ENCODE data around the gene ZBED3. TPM values are rescaled to one million over a fixed set of nuclear protein-coding genes. Genes with fewer than 3 reads are reported as not detected.

The ZBED3 gene
- total RNA-seq, 5 donors from 2014 or later (not counting 1 experiment from before 2014, with no cell fraction given): 2.9 to 5.1 (median 4.3) TPM

- no peak overlapping the region for H3K4me3 Mint-ChIP-seq
- Histone ChIP-seq H3K4me1 (ENCODE audit: control insufficient read depth in 1 of 2, extremely low read depth in 1 of 2, insufficient read depth in 2 of 2, low read length in 2 of 2) (no peaks in the 10 kb centered on the region), H3K36me3 (ENCODE audit: control insufficient read depth in 2 of 2, extremely low read depth in 1 of 2, insufficient read depth in 1 of 2, low read length in 1 of 2) (no peaks in the 10 kb centered on the region), H3K4me3 (ENCODE audit: control insufficient read depth in 1 of 2, extremely low read depth in 1 of 2, low read length in 1 of 2) (no peak overlapping the region), H3K27ac (ENCODE audit: low read length) (no peak overlapping the region), H3K9me3 (no peaks in the 10 kb centered on the region), H3K27me3 (replicated peaks in 1 of 2; ENCODE audit: control insufficient read depth in 2 of 2, extremely low read depth in 1 of 2, insufficient read depth in 2 of 2, low read length in 1 of 2) (no peaks in the 10 kb centered on the region)
- no peak for DNase-seq
- ChIA-PET CTCF (no interaction called here), POLR2A (interaction anchor here in 1 of 2 donors (0.6 kb wide), 1 partner anchor 261 kb away, joined by 5 read pairs; no protein-coding TSS in a partner anchor)
- ATAC-seq (replicated peaks in 1 of 4): no peak
- H3K27me3 Mint-ChIP-seq: no peaks in the 10 kb centered on the region
- no peaks in the 10 kb centered on the region for H3K36me3 Mint-ChIP-seq
- H3K27ac Mint-ChIP-seq: no peak overlapping the region
- no peaks in the 10 kb centered on the region for H3K9me3 Mint-ChIP-seq
- H3K4me1 Mint-ChIP-seq: no peaks in the 10 kb centered on the region
- 81% methylated on average over 4 of the region's 7 CpGs for WGBS (ENCODE audit: insufficient coverage)
These were observed 15.5 kb upstream of the ZBED3 start for GRCh38 chr5:77102549-77102948.

GRCh38 chr5:77101298-77101697 is 14.2 kb upstream of the ZBED3 start:
- no peak overlapping the region for H3K4me3 Mint-ChIP-seq
- DNase-seq (no peak), ATAC-seq (replicated peaks in 1 of 4) (no peak)
- Histone ChIP-seq H3K4me1 (ENCODE audit: control insufficient read depth in 1 of 2, extremely low read depth in 1 of 2, insufficient read depth in 2 of 2, low read length in 2 of 2) (no peaks in the 10 kb centered on the region), H3K27me3 (replicated peaks in 1 of 2; ENCODE audit: control insufficient read depth in 2 of 2, extremely low read depth in 1 of 2, insufficient read depth in 2 of 2, low read length in 1 of 2) (no peaks in the 10 kb centered on the region), H3K4me3 (ENCODE audit: control insufficient read depth in 1 of 2, extremely low read depth in 1 of 2, low read length in 1 of 2) (no peak overlapping the region), H3K9me3 (no peaks in the 10 kb centered on the region), H3K36me3 (ENCODE audit: control insufficient read depth in 2 of 2, extremely low read depth in 1 of 2, insufficient read depth in 1 of 2, low read length in 1 of 2) (no peaks in the 10 kb centered on the region), H3K27ac (ENCODE audit: low read length) (no peak overlapping the region)
- no peaks in the 10 kb centered on the region for H3K9me3 Mint-ChIP-seq
- ChIA-PET POLR2A (no interaction called here), CTCF (interaction anchor here in 1 of 2 donors (0.6 kb wide), 1 partner anchor 18 kb away, joined by 4 read pairs; no protein-coding TSS in a partner anchor)
- WGBS (ENCODE audit: insufficient coverage): 90% methylated on average over 2 of the region's 4 CpGs
- no peaks in the 10 kb centered on the region for H3K36me3 Mint-ChIP-seq
- H3K27ac Mint-ChIP-seq: no peak overlapping the region
- H3K4me1 Mint-ChIP-seq: no peaks in the 10 kb centered on the region
- peaks cover 0 to 3% of the 10 kb centered on the region in 2 donors for H3K27me3 Mint-ChIP-seq

- ChIA-PET CTCF (no interaction called here), POLR2A (no interaction called here)
- no peaks in the 10 kb centered on the region for H3K4me1 ChIP-seq (ENCODE audit: control insufficient read depth in 1 of 2, extremely low read depth in 1 of 2, insufficient read depth in 2 of 2, low read length in 2 of 2)
- no peak overlapping the region for H3K4me3 ChIP-seq (ENCODE audit: control insufficient read depth in 1 of 2, extremely low read depth in 1 of 2, low read length in 1 of 2)
- no peaks in the 10 kb centered on the region for H3K9me3 ChIP-seq
- Mint-ChIP-seq H3K27me3 (peaks cover 0 to 3% of the 10 kb centered on the region in 2 donors), H3K4me1 (no peaks in the 10 kb centered on the region), H3K27ac (no peak overlapping the region), H3K36me3 (no peaks in the 10 kb centered on the region), H3K4me3 (no peak overlapping the region), H3K9me3 (no peaks in the 10 kb centered on the region)
- 66% methylated on average over 3 of the region's 4 CpGs for WGBS (ENCODE audit: insufficient coverage)
- H3K27me3 ChIP-seq (replicated peaks in 1 of 2; ENCODE audit: control insufficient read depth in 2 of 2, extremely low read depth in 1 of 2, insufficient read depth in 2 of 2, low read length in 1 of 2): no peaks in the 10 kb centered on the region
- H3K36me3 ChIP-seq (ENCODE audit: control insufficient read depth in 2 of 2, extremely low read depth in 1 of 2, insufficient read depth in 1 of 2, low read length in 1 of 2): no peaks in the 10 kb centered on the region
- H3K27ac ChIP-seq (ENCODE audit: low read length): no peak overlapping the region
- DNase-seq: no peak
- no peak for ATAC-seq (replicated peaks in 1 of 4)
These were observed 8.1 kb upstream of the ZBED3 start for GRCh38 chr5:77095189-77095588.

- H3K4me3 Mint-ChIP-seq: peak overlapping the region; percentile 80 to 92 (median 86)
- H3K36me3 ChIP-seq (ENCODE audit: control insufficient read depth in 2 of 2, extremely low read depth in 1 of 2, insufficient read depth in 1 of 2, low read length in 1 of 2): no peaks in the 10 kb centered on the region
- ChIA-PET CTCF (interaction anchor here (0.5 to 1.1 kb wide), 6 partner anchors 10 to 1104 kb away, joined by 3 to 7 read pairs (median 6); no protein-coding TSS in a partner anchor), POLR2A (no interaction called here)
- H3K27ac ChIP-seq (ENCODE audit: low read length): no peak overlapping the region
- ATAC-seq (replicated peaks in 1 of 4) (peak in 3 of 4 experiments; percentile 25 to 31 (median 28)), DNase-seq (peak in 1 of 35 experiments; percentile 5)
- H3K4me1 ChIP-seq (ENCODE audit: control insufficient read depth in 1 of 2, extremely low read depth in 1 of 2, insufficient read depth in 2 of 2, low read length in 2 of 2): peaks cover 2 to 19% of the 10 kb centered on the region in 2 experiments
- peaks cover 3% of the 10 kb centered on the region in 2 donors for H3K27me3 Mint-ChIP-seq
- peak overlapping the region; percentile 70 to 77 for H3K4me3 ChIP-seq (ENCODE audit: control insufficient read depth in 1 of 2, extremely low read depth in 1 of 2, low read length in 1 of 2)
- H3K9me3 ChIP-seq: no peaks in the 10 kb centered on the region
- peak overlapping the region in 1 of 2 donors; percentile 89 for H3K27ac Mint-ChIP-seq
- H3K36me3 Mint-ChIP-seq: no peaks in the 10 kb centered on the region
- H3K27me3 ChIP-seq (replicated peaks in 1 of 2; ENCODE audit: control insufficient read depth in 2 of 2, extremely low read depth in 1 of 2, insufficient read depth in 2 of 2, low read length in 1 of 2): peaks cover 0 to 16% of the 10 kb centered on the region in 2 experiments
- H3K4me1 Mint-ChIP-seq: peaks cover 7 to 16% (median 13%) of the 10 kb centered on the region in 3 donors
- 64% methylated on average over 10 of the region's 16 CpGs for WGBS (ENCODE audit: insufficient coverage)
- H3K9me3 Mint-ChIP-seq: peaks cover 0 to 3% (median 0%) of the 10 kb centered on the region in 3 donors
These were observed 588 bp upstream of the ZBED3 start for GRCh38 chr5:77087484-77088261.

GRCh38 chr5:77086368-77086688 is 757 bp downstream of the ZBED3 start:
- peaks cover 0 to 16% of the 10 kb centered on the region in 2 experiments for H3K27me3 ChIP-seq (replicated peaks in 1 of 2; ENCODE audit: control insufficient read depth in 2 of 2, extremely low read depth in 1 of 2, insufficient read depth in 2 of 2, low read length in 1 of 2)
- H3K4me3 ChIP-seq (ENCODE audit: control insufficient read depth in 1 of 2, extremely low read depth in 1 of 2, low read length in 1 of 2): peak overlapping the region; percentile 70 to 77
- H3K27ac Mint-ChIP-seq: no peak overlapping the region
- peak overlapping the region; percentile 5 for H3K27ac ChIP-seq (ENCODE audit: low read length)
- H3K36me3 Mint-ChIP-seq: peaks cover 4% of the 10 kb centered on the region
- peaks cover 7 to 16% (median 13%) of the 10 kb centered on the region in 3 donors for H3K4me1 Mint-ChIP-seq
- H3K4me1 ChIP-seq (ENCODE audit: control insufficient read depth in 1 of 2, extremely low read depth in 1 of 2, insufficient read depth in 2 of 2, low read length in 2 of 2): peaks cover 2 to 19% of the 10 kb centered on the region in 2 experiments
- H3K36me3 ChIP-seq (ENCODE audit: control insufficient read depth in 2 of 2, extremely low read depth in 1 of 2, insufficient read depth in 1 of 2, low read length in 1 of 2): no peaks in the 10 kb centered on the region
- peaks cover 0 to 3% (median 0%) of the 10 kb centered on the region in 3 donors for H3K9me3 Mint-ChIP-seq
- ChIA-PET POLR2A (no interaction called here), CTCF (interaction anchor here in 1 of 2 donors (0.9 to 1.2 kb wide), 3 partner anchors 8 to 70 kb away, joined by 4 to 5 read pairs (median 5); no protein-coding TSS in a partner anchor)
- no peaks in the 10 kb centered on the region for H3K9me3 ChIP-seq
- peak overlapping the region; percentile 80 to 92 (median 86) for H3K4me3 Mint-ChIP-seq
- ATAC-seq (replicated peaks in 1 of 4) (peak in 1 of 4 experiments; percentile 27), DNase-seq (no peak)
- 58% methylated on average over 3 of the region's 6 CpGs for WGBS (ENCODE audit: insufficient coverage)
- peaks cover 3% of the 10 kb centered on the region in 2 donors for H3K27me3 Mint-ChIP-seq

- Mint-ChIP-seq H3K9me3 (no peaks in the 10 kb centered on the region), H3K36me3 (peaks cover 4% of the 10 kb centered on the region), H3K27me3 (peaks cover 0 to 3% of the 10 kb centered on the region in 2 donors), H3K27ac (no peak overlapping the region), H3K4me1 (peaks cover 7 to 16% (median 11%) of the 10 kb centered on the region in 3 donors), H3K4me3 (no peak overlapping the region)
- H3K36me3 ChIP-seq (ENCODE audit: control insufficient read depth in 2 of 2, extremely low read depth in 1 of 2, insufficient read depth in 1 of 2, low read length in 1 of 2): no peaks in the 10 kb centered on the region
- WGBS (ENCODE audit: insufficient coverage): 77% methylated on average over 2 of the region's 6 CpGs
- H3K9me3 ChIP-seq: no peaks in the 10 kb centered on the region
- POLR2A ChIA-PET: no interaction called here
- peaks cover 2 to 17% of the 10 kb centered on the region in 2 experiments for H3K4me1 ChIP-seq (ENCODE audit: control insufficient read depth in 1 of 2, extremely low read depth in 1 of 2, insufficient read depth in 2 of 2, low read length in 2 of 2)
- DNase-seq (no peak), ATAC-seq (replicated peaks in 1 of 4) (no peak)
- H3K4me3 ChIP-seq (ENCODE audit: control insufficient read depth in 1 of 2, extremely low read depth in 1 of 2, low read length in 1 of 2): no peak overlapping the region
- CTCF ChIA-PET: no interaction called here
- peaks cover 0 to 15% of the 10 kb centered on the region in 2 experiments for H3K27me3 ChIP-seq (replicated peaks in 1 of 2; ENCODE audit: control insufficient read depth in 2 of 2, extremely low read depth in 1 of 2, insufficient read depth in 2 of 2, low read length in 1 of 2)
- no peak overlapping the region for H3K27ac ChIP-seq (ENCODE audit: low read length)
These were observed 4.0 kb downstream of the ZBED3 start for GRCh38 chr5:77083088-77083487.

Measured in T-cell (primary cell).